MG63 (cell line): Measurements from ENCODE around the gene YAP1. TPM values are rescaled to one million over a fixed set of nuclear protein-coding genes. Genes with fewer than 3 reads are reported as not detected.

Experiments used
- DNase-seq: peaks from one replicate; pipeline ENCODE4 v3.0.0-alpha.2; 2020
- H3K27me3 ChIP-seq: fragments of 250-450 bp; sonication (Bioruptor Pico); 2 replicates; pipeline ENCODE4 v1.5.1; 2020; ENCODE audit warnings: mild to moderate bottlenecking, moderate library complexity
- H3K36me3 ChIP-seq: fragments of 250-450 bp; sonication (Bioruptor Pico); 2 replicates; pipeline ENCODE4 v1.5.1; 2020; ENCODE audit warnings: mild to moderate bottlenecking, moderate library complexity
- H3K4me3 ChIP-seq: fragments of 250-450 bp; sonication (Bioruptor Pico); 2 replicates; pipeline ENCODE4 v1.5.1; 2020; ENCODE audit warnings: mild to moderate bottlenecking, moderate library complexity
- H3K9me3 ChIP-seq: fragments of 250-450 bp; sonication (Bioruptor Pico); 2 replicates; pipeline ENCODE4 v1.5.1; 2020; ENCODE audit warnings: mild to moderate bottlenecking, moderate library complexity
- total RNA-seq: library from RNA; depleted of rRNA; stranded (reverse); fragments of >200 nt; shearing (Covaris generic); gene quantifications from 2 replicates; pipeline ENCODE4 v1.2.3, GENCODE V29; 2014; ENCODE audit warnings: low replicate concordance; rRNA removed

Gene YAP1
- total RNA-seq, 1 experiment from 2014 or later: 28.6 TPM

DNA sequence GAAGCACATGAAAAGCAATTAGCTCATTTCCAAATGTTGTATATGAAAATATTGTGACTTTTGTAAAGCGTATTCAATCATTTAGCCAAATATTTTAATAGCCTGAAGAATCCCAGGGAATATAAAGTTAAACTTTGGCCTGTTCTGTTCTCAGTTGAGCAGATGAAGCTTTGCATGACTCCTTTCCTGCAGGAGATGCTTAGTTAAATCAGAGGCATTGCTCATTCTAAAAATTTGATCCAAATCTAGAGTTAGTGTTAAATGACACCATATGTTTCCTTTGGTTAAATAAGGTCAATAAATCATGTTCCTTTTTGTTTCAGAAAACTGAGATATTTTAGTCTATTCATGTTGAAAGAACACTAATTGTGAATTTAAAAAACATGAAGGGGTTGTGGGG lies 155.9 kb downstream of the YAP1 start:
- no peaks in the 10 kb centered on the region for H3K36me3 ChIP-seq
- DNase-seq: no peak

GRCh38 chr11:102267609-102268008 lies 157.4 kb downstream of the YAP1 start:
- H3K4me3 ChIP-seq: peak overlapping the region; percentile 50
- H3K27me3 ChIP-seq: no peaks in the 10 kb centered on the region
- no peaks in the 10 kb centered on the region for H3K36me3 ChIP-seq
- DNase-seq: no peak
- no peaks in the 10 kb centered on the region; the same call in 1 of the 2 replicates for H3K9me3 ChIP-seq

More for the DNA sequence above, 155.9 kb downstream of the YAP1 start:
- no peaks in the 10 kb centered on the region for H3K27me3 ChIP-seq
- H3K4me3 ChIP-seq: no peak overlapping the region
- H3K9me3 ChIP-seq: no peaks in the 10 kb centered on the region; the same call in 1 of the 2 replicates

- H3K36me3 ChIP-seq: no peaks in the 10 kb centered on the region
- DNase-seq: peak; percentile 72
- H3K27me3 ChIP-seq: no peaks in the 10 kb centered on the region
- H3K4me3 ChIP-seq: peak overlapping the region; percentile 50
- H3K9me3 ChIP-seq: no peaks in the 10 kb centered on the region; the same call in 1 of the 2 replicates
Measured at GRCh38 chr11:102268083-102268984, 158.1 kb downstream of the YAP1 start.

GRCh38 chr11:102268985-102269470 lies 158.8 kb downstream of the YAP1 start:
- H3K4me3 ChIP-seq: peak overlapping the region; percentile 50
- no peaks in the 10 kb centered on the region for H3K36me3 ChIP-seq
- DNase-seq: no peak
- H3K27me3 ChIP-seq: no peaks in the 10 kb centered on the region
- H3K9me3 ChIP-seq: no peaks in the 10 kb centered on the region; the same call in 1 of the 2 replicates

DNA sequence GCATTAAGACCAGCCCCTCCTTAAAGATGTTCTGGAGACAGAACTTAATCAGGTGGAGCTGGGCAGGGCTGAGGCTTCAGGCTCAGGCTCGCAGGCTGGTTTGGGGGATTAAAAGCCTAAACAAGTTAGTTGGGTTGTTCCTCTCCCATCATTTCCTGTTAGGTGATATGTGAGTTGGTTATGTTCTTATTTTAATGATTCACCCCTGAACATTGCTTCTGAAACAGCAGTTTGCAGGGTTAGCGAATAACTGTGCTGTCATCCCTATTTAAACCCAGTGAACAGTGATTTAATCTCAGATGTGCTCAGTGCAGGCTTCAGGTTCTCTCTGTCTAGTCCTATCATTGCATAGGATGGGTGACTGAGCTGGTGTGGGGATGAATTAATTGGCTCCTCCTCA lies 159.7 kb downstream of the YAP1 start:
- peak; percentile 3 for DNase-seq
- no peaks in the 10 kb centered on the region for H3K36me3 ChIP-seq
- no peaks in the 10 kb centered on the region for H3K27me3 ChIP-seq
- H3K4me3 ChIP-seq: no peak overlapping the region
- H3K9me3 ChIP-seq: no peaks in the 10 kb centered on the region; the same call in 1 of the 2 replicates

DNA sequence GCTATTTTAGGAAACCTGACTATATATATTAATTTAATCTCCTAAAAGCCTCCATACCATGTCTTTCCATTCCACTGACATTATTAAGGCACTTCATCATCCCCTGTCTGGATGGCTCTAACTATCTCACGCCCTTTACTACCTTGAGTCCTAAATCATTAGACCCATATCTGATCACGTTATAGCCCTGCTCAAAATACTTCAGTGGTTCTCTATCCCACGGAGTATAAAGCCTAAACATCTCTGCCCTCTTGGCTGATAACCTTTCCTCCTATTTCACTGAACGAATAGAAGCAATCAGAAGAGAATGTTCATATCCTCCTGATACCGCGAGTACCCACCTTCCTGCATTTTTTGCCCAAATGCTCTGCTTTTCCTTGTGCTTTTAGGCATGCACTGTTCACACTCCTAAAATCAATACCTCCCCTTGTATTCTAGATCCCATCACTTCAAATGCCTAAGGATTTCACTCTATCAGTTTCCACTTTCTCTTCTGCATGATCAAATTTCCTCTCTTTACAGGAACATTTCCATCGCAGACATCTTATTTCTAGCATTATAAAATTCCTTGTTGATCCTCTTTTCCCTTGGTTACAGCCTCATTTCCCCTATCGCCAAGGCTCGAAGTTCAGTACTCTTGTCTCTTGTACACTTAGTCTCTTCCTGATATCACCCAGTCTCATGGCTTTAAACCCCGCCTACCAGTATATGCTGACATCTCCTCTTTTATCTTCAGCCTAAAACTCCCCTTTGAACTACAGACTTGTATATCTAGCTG lies 162.0 kb downstream of the YAP1 start:
- Histone ChIP-seq H3K27me3 (no peaks in the 10 kb centered on the region), H3K9me3 (no peaks in the 10 kb centered on the region; the same call in 1 of the 2 replicates), H3K4me3 (no peak overlapping the region), H3K36me3 (no peaks in the 10 kb centered on the region)
- DNase-seq: no peak

DNA sequence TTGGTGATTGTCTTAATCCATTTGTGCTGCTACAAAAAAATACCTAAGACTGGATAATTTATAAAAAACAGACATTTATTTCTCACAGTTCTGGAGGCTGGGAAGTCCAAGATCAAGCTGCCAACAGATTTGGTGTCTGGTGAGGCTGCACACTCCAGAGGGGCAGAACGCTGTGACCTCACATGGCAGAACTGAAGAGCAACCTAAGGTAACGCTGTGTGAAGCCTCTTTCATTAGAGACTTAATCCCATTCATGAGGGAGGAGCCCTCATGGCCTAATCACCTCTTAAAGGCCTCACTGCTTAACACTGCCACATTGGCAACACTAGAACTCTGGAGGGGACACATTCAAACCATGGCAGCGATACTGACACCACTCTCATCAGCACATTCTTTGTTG lies 164.4 kb downstream of the YAP1 start:
- Histone ChIP-seq H3K36me3 (no peaks in the 10 kb centered on the region), H3K9me3 (no peaks in the 10 kb centered on the region; the same call in 1 of the 2 replicates), H3K4me3 (no peak overlapping the region), H3K27me3 (no peaks in the 10 kb centered on the region)
- no peak for DNase-seq

DNA sequence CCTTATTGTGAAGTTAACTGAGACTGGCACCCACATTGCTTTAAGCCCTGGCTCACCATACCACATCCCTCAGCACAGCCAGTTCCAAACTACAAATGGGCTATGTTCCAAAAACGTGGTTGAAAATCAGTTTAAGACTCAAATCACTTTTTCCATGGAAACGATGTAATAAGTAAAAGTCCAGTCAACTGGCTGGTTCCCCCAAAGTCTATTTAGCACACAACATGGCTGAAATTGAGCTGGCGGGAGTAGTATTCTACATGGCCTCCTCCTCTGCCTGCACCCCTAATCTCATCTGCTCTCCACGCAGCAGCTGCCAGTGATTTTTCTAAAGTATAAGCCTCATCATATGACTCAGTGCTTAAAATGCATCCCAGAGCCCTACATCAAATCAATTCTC lies 166.1 kb downstream of the YAP1 start:
- H3K27me3 ChIP-seq: no peaks in the 10 kb centered on the region
- no peaks in the 10 kb centered on the region; the same call in 1 of the 2 replicates for H3K9me3 ChIP-seq
- no peak overlapping the region for H3K4me3 ChIP-seq
- no peaks in the 10 kb centered on the region for H3K36me3 ChIP-seq
- DNase-seq: no peak

GRCh38 chr11:102276783-102277182 lies 166.5 kb downstream of the YAP1 start:
- no peaks in the 10 kb centered on the region for H3K27me3 ChIP-seq
- H3K4me3 ChIP-seq: no peak overlapping the region
- H3K36me3 ChIP-seq: no peaks in the 10 kb centered on the region
- no peak for DNase-seq
- no peaks in the 10 kb centered on the region; the same call in 1 of the 2 replicates for H3K9me3 ChIP-seq

DNA sequence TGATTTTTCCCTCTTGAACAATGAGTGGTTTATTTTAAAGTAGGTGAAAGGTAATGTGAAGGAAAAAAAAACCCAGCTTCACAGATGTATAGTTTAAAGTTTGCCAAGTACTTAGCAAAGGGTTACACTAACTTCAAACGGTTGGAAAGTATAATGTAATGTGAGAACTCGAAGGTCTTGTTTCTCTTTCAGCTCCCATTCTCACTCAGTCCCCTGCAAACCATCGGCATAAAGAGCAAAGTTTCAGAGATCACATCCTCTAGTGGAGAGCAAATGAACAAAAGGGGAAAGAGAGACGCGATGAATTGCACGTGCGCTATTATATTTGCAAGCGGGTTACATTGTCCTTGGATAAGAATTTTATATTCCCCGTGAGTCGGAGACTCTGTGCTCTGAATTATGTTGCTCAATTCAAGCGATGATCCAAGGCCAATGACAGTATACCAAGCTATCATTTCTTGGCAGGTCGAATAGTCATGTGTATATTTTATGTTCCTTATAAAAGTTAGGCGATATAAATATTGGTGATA lies 169.5 kb downstream of the YAP1 start:
- H3K4me3 ChIP-seq: peak overlapping the region; percentile 22
- H3K27me3 ChIP-seq: no peaks in the 10 kb centered on the region
- H3K36me3 ChIP-seq: no peaks in the 10 kb centered on the region
- DNase-seq: peak; percentile 56
- no peaks in the 10 kb centered on the region for H3K9me3 ChIP-seq

- Histone ChIP-seq H3K36me3 (no peaks in the 10 kb centered on the region), H3K9me3 (no peaks in the 10 kb centered on the region), H3K27me3 (no peaks in the 10 kb centered on the region), H3K4me3 (peak overlapping the region; percentile 22; the same call in 1 of the 2 replicates)
- no peak for DNase-seq
Measured at GRCh38 chr11:102280245-102280833, 170.1 kb downstream of the YAP1 start.

Other genes starting within 250 kb of the YAP1 start
- 0.35 and 0.40 TPM in 2 replicates for gene CEP126, start 195.4 kb upstream of the YAP1 start, total RNA-seq
- 0.10 TPM in 1 of 2 replicates, not detected in the other for gene ANGPTL5, start 193.9 kb upstream of the YAP1 start, total RNA-seq
- 1.3 and 6.4 TPM in 2 replicates for gene CFAP300, start 63.0 kb upstream of the YAP1 start, total RNA-seq
- gene BIRC3, start 207.0 kb downstream of the YAP1 start, total RNA-seq: 0.59 and 5.2 TPM in 2 replicates
- 35.5 and 130 TPM in 2 replicates for gene BIRC2, start 236.8 kb downstream of the YAP1 start, total RNA-seq